NCI-H226 (cell line): ENCODE data around the gene KRT35.
A peak's percentile ranks its signal among the peaks of the same experiment; 100 is the strongest.
"Not testable (repeated sequence)": the region's sequence is repeated elsewhere in the genome, so short reads cannot be mapped to it uniquely, and the experiment has no call there.

ENCODE experiments used
- DNase-seq: peaks from one replicate; pipeline ENCODE4 v3.0.0-alpha.2; 2015

Gene KRT35

GRCh38 chr17:41451154-41451728, 29.7 kb downstream of the KRT35 start:
- peak; percentile 89 for DNase-seq

GRCh38 chr17:41449008-41449407, 31.9 kb downstream of the KRT35 start:
- DNase-seq: no peak

GRCh38 chr17:41448506-41448905, 32.4 kb downstream of the KRT35 start:
- DNase-seq: no peak

- peak; percentile 91 for DNase-seq
Observed at GRCh38 chr17:41446806-41447205, 34.1 kb downstream of the KRT35 start.

- DNase-seq: no peak
Observed at GRCh38 chr17:41444640-41445039, 36.3 kb downstream of the KRT35 start.

GRCh38 chr17:41444186-41444585, 36.8 kb downstream of the KRT35 start:
- DNase-seq: no peak

GRCh38 chr17:41442739-41443138, 38.2 kb downstream of the KRT35 start:
- peak; percentile 26 for DNase-seq

- DNase-seq: no peak
Observed at GRCh38 chr17:41440531-41441033, 40.4 kb downstream of the KRT35 start, which contains the start of gene KRT38. KRT38 (minus strand) TSS chr17:41440983; CDS start chr17:41440921, 62 bp downstream.

GRCh38 chr17:41439375-41439774, 41.6 kb downstream of the KRT35 start:
- DNase-seq: peak; percentile 60

- DNase-seq: no peak
Observed at GRCh38 chr17:41437769-41438168, 43.2 kb downstream of the KRT35 start.

GRCh38 chr17:41437254-41437653, 43.7 kb downstream of the KRT35 start:
- DNase-seq: no peak

- no peak for DNase-seq
Observed at GRCh38 chr17:41434415-41434814, 46.5 kb downstream of the KRT35 start.

- DNase-seq: no peak
Observed at GRCh38 chr17:41434005-41434404, 46.9 kb downstream of the KRT35 start.

- DNase-seq: no peak
Observed at GRCh38 chr17:41433586-41433985, 47.4 kb downstream of the KRT35 start.

GRCh38 chr17:41430376-41430775, 50.6 kb downstream of the KRT35 start:
- not testable (repeated sequence) for DNase-seq

GRCh38 chr17:41429667-41430066, 51.3 kb downstream of the KRT35 start:
- no peak for DNase-seq

- peak; percentile 32 for DNase-seq
Observed at GRCh38 chr17:41428591-41429291, 52.2 kb downstream of the KRT35 start.
